GM19452 (cell line): ENCODE results near the gene RNASEL.

Source experiments
- ATAC-seq: cut with Tn5 transposase; IDR thresholded peaks from one replicate; pipeline ENCODE4 v1.9.1; 2021; ENCODE audit not compliant: unreplicated experiment

RNASEL gene

GRCh38 chr1:182601913-182602312 lies 12.9 kb upstream of the RNASEL start:
- no peak for ATAC-seq

- ATAC-seq, result no peak
Measured at GRCh38 chr1:182601416-182601786, 12.3 kb upstream of the RNASEL start.

GRCh38 chr1:182600745-182601415 lies 11.8 kb upstream of the RNASEL start:
- no peak for ATAC-seq

GRCh38 chr1:182600036-182600713 lies 11.1 kb upstream of the RNASEL start:
- ATAC-seq, result no peak

GRCh38 chr1:182599339-182599738 lies 10.3 kb upstream of the RNASEL start:
- ATAC-seq, result no peak

- ATAC-seq, result no peak
Measured at GRCh38 chr1:182598296-182598695, 9.2 kb upstream of the RNASEL start.

- no peak for ATAC-seq
Measured at GRCh38 chr1:182596934-182597333, 7.9 kb upstream of the RNASEL start.

- ATAC-seq, result no peak
Measured at GRCh38 chr1:182595641-182596240, 6.7 kb upstream of the RNASEL start.

GRCh38 chr1:182589931-182590330 lies 875 bp upstream of the RNASEL start:
- ATAC-seq, result no peak

- no peak for ATAC-seq
Measured at GRCh38 chr1:182589520-182589919, 464 bp upstream of the RNASEL start.

GRCh38 chr1:182587666-182588499 lies 1.2 kb downstream of the RNASEL start:
- no peak for ATAC-seq

GRCh38 chr1:182587093-182587492 lies 2.0 kb downstream of the RNASEL start:
- no peak for ATAC-seq

- no peak for ATAC-seq
Measured at GRCh38 chr1:182586380-182586779, 2.7 kb downstream of the RNASEL start.

GRCh38 chr1:182584746-182585145 lies 4.3 kb downstream of the RNASEL start:
- no peak for ATAC-seq

- no peak for ATAC-seq
Measured at GRCh38 chr1:182580736-182581135, 8.3 kb downstream of the RNASEL start.

GRCh38 chr1:182575540-182576149 lies 13.4 kb downstream of the RNASEL start:
- ATAC-seq, result no peak

GRCh38 chr1:182574156-182574555 lies 14.9 kb downstream of the RNASEL start:
- ATAC-seq, result no peak

GRCh38 chr1:182570611-182570970 lies 18.5 kb downstream of the RNASEL start:
- ATAC-seq, result no peak

- ATAC-seq, result no peak
Measured at GRCh38 chr1:182569939-182570610, 19.0 kb downstream of the RNASEL start.

- ATAC-seq, result no peak
Measured at GRCh38 chr1:182568647-182569284, 20.3 kb downstream of the RNASEL start.
